NOMO-1 treated with dmso at 0.1 percent for 144 hours (cell line): Measurements from ENCODE around the gene KCNQ5.

Experiments
- DNase-seq: peaks from one replicate; lab custom pipeline; 2025; ENCODE audit not compliant: unreplicated experiment; lab: John Stamatoyannopoulos, UW

Gene KCNQ5

GRCh38 chr6:72639920-72640614 is 18.2 kb downstream of the KCNQ5 start:
- no peak for DNase-seq

GRCh38 chr6:72640615-72640930 is 18.7 kb downstream of the KCNQ5 start:
- DNase-seq: no peak

- DNase-seq: no peak
Measured at GRCh38 chr6:72642435-72642834, 20.6 kb downstream of the KCNQ5 start.

GRCh38 chr6:72643214-72643613 is 21.4 kb downstream of the KCNQ5 start:
- no peak for DNase-seq

GRCh38 chr6:72646604-72647485 is 25.0 kb downstream of the KCNQ5 start:
- DNase-seq: no peak

- DNase-seq: no peak
Measured at GRCh38 chr6:72647489-72647888, 25.6 kb downstream of the KCNQ5 start.

- no peak for DNase-seq
Measured at GRCh38 chr6:72649032-72649984, 27.4 kb downstream of the KCNQ5 start.

- no peak for DNase-seq
Measured at GRCh38 chr6:72650081-72650745, 28.3 kb downstream of the KCNQ5 start.

- no peak for DNase-seq
Measured at GRCh38 chr6:72651174-72651573, 29.3 kb downstream of the KCNQ5 start.

- no peak for DNase-seq
Measured at GRCh38 chr6:72651967-72652956, 30.4 kb downstream of the KCNQ5 start.

- DNase-seq: no peak
Measured at GRCh38 chr6:72653026-72653425, 31.2 kb downstream of the KCNQ5 start.

- DNase-seq: no peak
Measured at GRCh38 chr6:72654071-72654621, 32.3 kb downstream of the KCNQ5 start.

GRCh38 chr6:72657407-72658197 is 35.7 kb downstream of the KCNQ5 start:
- DNase-seq: no peak

- DNase-seq: no peak
Measured at GRCh38 chr6:72659754-72660153, 37.9 kb downstream of the KCNQ5 start.

- no peak for DNase-seq
Measured at GRCh38 chr6:72661411-72661810, 39.5 kb downstream of the KCNQ5 start.

GRCh38 chr6:72665599-72665998 is 43.7 kb downstream of the KCNQ5 start:
- no peak for DNase-seq

GRCh38 chr6:72669324-72669723 is 47.5 kb downstream of the KCNQ5 start:
- DNase-seq: no peak

- DNase-seq: no peak
Measured at GRCh38 chr6:72672906-72673305, 51.0 kb downstream of the KCNQ5 start.

GRCh38 chr6:72674842-72675241 is 53.0 kb downstream of the KCNQ5 start:
- no peak for DNase-seq
